CD4-positive, alpha-beta T cell treated with Interleukin-12 subunit alpha and Interleukin-12 subunit beta, for 1 hour (primary cell): Measurements from ENCODE around the gene COPZ1.
A peak's percentile ranks its signal among the peaks of the same experiment; 100 is the strongest.

Experiments
- DNase-seq: peaks from one replicate; pipeline ENCODE4 v3.0.0-alpha.2; 2020

The COPZ1 gene

GRCh38 chr12:54359762-54360351, 34.9 kb downstream of the COPZ1 start:
- DNase-seq: no peak

DNA sequence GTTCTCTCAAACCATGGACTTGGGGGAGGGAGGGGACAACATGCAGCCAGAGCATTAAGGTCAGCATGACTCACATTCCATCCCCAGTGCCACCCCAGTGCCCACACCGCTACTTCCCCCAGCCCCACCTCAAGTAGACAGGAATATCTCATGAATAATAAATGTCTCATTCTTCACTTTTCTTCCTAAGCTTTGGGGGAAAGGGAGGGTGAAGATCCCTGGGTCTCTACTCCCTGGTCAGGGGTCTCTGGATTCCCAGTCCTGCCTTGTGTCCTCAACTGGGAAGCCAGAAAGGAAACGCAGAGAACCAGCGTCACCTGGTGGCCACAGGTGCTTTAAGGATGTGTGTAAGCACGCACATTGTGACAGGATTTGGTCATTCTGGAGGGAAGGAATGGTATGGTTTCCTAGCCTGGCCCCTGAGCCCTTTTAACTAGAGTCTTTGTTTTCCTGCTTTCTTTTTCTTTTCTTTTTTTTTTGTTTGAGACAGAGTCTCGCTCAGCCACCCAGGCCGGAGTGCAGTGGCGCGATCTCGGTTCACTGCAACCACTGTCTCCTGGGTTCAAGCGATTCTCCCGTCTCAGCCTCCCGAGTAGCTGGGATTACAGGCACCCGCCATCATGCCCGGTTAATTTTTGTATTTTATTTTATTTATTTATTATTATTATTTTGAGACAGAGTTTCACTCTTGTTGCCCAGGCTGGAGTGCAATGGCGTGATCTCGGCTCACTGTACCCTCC, 36.0 kb downstream of the COPZ1 start:
- DNase-seq: peak; percentile 49

DNA sequence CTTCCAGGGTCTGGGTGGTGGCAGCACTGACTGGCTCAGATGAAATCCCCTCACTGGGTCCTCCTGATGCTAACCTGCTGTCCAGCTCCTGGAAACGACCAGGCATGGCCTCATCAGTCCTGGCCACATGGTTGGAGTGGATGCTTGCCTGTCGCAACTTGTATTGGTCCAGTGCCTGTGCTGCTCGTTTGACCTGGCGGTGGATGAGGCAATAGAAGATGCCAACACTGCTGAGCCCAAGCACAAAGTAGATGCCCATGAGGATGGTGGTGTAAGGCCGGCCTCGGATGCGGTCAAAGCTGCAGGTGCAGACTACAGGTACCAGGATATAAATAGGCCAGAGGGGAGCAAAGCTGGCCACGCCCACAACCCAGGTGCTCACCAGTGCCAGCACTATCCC, 38.1 kb downstream of the COPZ1 start:
- no peak for DNase-seq

- DNase-seq: no peak
These were observed 38.7 kb downstream of the COPZ1 start for GRCh38 chr12:54363618-54364017.

DNA sequence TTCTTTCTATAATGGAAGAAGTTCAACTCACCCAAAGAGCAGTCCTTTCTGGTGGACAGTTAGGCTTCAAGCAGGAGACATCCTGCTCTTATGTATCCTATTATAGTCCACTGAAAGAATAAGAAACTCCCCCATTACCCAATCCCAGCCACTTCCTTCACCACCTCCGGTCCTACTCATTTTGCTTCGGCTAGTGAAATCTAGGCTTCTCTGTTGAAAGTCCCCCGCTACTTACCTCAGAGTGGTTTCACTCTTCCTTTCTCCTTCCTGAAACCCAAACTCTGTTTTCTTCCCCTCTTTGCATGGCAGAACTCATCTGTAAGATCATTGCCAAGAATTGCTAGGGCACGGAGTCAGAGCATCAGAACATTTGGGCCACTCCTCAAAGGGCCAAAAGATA, 39.5 kb downstream of the COPZ1 start, which contains the start of gene GPR84:
Gene GPR84 (minus strand): TSS at position 74 of the 400 bp plus-strand sequence. CDS start 635 bp downstream, outside the sequence.
- peak; percentile 30 for DNase-seq

DNA sequence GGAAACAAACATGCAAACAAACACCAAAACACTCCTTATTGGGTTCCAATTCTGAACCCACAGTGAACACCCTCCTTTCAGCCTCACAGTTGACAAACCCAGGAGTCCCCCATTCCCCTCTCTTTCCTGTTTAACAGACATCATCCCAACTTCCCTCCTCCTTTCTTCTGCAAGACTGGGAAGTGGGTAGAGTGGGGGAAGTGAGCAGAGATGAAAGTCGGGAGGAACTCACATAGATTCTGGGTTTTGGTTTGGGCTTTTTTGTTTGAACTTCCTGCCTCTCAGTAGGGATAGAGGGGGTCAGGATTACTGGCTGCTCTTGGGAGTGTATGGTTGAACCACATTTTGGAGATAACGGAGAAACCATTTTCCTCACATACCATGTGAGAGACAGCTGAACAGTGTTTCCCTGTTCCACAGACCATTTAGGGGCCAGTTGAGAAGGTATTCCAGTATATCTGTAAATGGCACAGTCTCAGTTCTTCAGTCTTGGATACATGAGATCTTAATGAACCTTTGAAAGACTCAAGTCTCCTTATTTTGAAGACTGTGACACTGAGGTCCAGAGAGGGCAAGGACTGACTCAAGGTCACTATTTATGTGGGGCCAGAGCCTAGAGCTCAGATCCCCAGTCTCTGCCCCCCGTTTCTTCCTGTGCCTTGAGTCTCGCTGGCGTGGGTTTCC, 43.2 kb downstream of the COPZ1 start:
- DNase-seq: peak; percentile 17

GRCh38 chr12:54368709-54369596, 44.0 kb downstream of the COPZ1 start:
- peak; percentile 89 for DNase-seq

DNA sequence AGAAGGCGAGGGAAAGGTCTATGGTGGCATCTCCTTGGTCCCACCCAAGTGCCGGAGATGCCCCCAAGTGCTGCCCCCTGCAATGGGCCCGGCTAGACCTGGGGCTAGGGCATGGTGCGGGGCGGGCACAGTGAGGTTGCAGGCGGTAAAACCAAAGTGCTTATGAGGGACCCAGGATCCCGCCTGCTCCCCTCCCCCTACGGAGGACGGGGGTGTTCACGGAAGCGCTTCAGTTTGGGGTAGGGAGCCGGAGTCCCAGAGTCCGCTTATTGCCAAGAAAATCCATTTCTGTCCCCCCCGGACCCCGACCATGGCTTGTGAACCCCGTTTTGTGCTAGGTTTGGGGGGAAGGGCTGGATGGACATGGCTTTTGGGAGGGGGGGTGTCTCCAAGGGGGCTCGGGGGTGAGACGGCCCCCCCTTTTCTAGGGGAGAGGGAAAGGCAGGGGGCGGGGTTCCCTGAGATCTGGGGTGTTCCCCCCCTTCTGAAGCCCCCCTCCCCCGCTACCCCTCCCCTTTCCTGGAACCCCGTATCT, 44.7 kb downstream of the COPZ1 start:
- no peak for DNase-seq

DNA sequence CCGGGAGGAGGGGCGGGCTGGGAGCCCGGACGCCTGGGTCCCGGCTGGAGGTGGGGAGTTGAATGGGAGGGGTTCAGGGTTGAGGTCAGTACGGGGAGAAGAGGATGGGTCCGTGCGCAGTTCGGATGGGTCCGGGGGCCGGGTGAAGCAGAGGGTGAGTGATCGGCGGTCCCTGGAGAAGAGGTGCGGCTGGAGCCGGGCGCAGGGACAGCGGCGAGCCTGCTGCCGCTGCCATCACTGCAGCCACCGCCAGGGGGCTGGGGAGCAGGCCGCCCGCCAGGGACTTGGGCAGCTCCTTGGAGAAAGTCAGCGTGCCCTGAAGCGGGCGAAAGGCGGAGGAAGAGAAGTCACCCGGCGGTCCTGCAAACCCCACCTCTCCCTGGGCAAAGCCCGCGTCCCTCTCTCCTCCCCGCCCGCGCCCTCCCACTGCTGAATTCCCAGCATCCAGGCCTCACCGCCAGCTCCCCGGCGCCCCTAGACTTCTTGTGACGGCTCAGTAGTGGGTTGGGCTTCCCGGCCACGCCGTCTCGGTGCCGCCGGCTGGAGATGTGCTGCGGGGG, 45.3 kb downstream of the COPZ1 start:
- peak; percentile 44 for DNase-seq

GRCh38 chr12:54371328-54372112, 46.6 kb downstream of the COPZ1 start:
- DNase-seq: no peak

GRCh38 chr12:54372113-54372806, 47.3 kb downstream of the COPZ1 start:
- no peak for DNase-seq

GRCh38 chr12:54373649-54374561, 49.0 kb downstream of the COPZ1 start:
- no peak for DNase-seq

DNA sequence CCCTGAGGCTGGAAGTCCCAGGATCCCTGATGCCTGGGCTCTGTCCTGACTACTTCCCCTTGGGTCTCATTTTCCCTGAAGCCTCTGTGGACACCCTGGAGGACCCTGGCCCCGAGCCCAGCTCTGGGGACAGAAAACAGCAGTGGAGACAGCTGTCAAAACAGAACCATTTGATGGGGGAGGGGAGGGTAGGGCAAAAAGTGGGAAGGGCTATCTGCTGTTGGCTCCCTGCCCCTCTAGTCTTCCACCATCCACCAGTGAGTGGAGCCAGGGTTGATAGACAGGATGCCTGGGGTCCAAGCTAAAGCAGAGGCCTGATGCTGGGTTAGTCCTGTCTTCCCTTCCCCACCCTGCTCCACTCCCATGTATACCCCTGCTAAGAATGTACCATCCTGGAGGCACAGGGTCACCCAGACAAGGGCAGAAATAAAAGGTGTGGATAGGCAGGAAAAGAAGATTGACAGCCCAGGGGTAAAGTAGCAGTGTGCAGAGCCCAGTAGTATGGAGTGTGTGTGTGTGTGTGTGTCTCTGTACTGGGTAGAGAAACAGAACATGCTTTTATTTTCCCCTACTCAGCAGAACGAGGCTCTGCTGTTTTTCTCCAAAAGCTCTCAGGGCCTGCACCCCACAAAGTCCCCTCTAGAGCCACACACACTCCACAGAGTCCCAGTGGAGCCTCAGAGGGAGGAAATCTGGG, 49.8 kb downstream of the COPZ1 start:
- DNase-seq: no peak

DNA sequence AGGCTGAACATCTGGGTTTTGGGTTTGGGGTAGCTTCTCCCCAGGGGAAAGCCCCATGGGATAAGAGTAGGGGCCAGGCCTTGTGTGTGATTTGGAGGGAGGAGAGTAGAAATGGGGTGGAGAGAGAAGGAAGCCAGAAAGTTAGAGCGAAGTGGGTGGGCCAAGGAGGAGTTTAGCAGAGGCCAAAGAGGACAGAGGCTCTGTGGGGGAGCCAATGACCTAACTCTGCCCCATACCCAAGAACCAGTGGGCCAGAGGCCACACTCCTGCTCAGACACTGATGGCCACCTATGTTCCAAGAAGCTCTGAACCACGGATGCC, 50.3 kb downstream of the COPZ1 start:
- no peak for DNase-seq

DNA sequence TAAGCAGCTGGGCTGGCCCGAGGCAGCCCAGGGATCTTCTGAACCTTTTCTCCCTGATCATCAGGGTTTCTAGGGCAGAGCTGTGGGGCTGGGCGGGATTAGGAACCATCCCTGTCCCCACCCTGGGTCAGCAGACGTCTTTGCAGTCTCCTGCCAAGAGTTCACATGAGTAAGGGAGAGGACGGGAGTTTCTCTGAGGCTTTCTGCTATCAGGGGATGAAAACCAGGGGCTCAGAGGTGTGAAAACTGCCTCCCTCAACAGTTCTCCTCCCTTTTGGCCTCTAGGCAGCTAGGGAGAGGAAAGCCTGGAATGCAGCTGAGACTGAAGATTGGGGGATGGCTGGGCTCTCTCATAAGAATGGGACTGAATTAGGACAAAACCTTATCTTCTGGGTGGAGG, 51.7 kb downstream of the COPZ1 start:
- DNase-seq: no peak

- no peak for DNase-seq
These were observed 52.1 kb downstream of the COPZ1 start for GRCh38 chr12:54377007-54377406.

GRCh38 chr12:54377797-54378515, 53.0 kb downstream of the COPZ1 start:
- no peak for DNase-seq

- no peak for DNase-seq
These were observed 54.0 kb downstream of the COPZ1 start for GRCh38 chr12:54378796-54379397.
